CD14-positive monocyte (primary cell): ENCODE measurements around the gene HDAC4. TPM values are rescaled to one million over a fixed set of nuclear protein-coding genes. Genes with fewer than 3 reads are reported as not detected.

Experiments
- DNase-seq, 3 donors: peaks; one replicate each; pipeline ENCODE4 v3.0.0-alpha.2; 2011 to 2022
- H2AFZ ChIP-seq: 2 replicates; pipeline ENCODE4 v1.6.0; 2012; ENCODE audit warnings: mild to moderate bottlenecking, low read depth, low read length, inconsistent platforms; ENCODE audit not compliant: insufficient read depth, poor library complexity, severe bottlenecking
- H3K27ac ChIP-seq, 2 donors: 1 replicate in 1 of 2; 2 replicates in 1 of 2; pipeline ENCODE4 v1.5.1; 2012 to 2013; ENCODE audit warnings: low read length in 2 of 2, control low read depth in 1 of 2, inconsistent platforms in 1 of 2, low read depth in 1 of 2, mild to moderate bottlenecking in 1 of 2
- H3K27me3 ChIP-seq, 2 donors: one replicate each; pipeline versions ENCODE4 v1.6.0 to v1.6.1; 2011 to 2013; ENCODE audit warnings: low read length in 2 of 2; ENCODE audit not compliant: control insufficient read depth in 2 of 2, insufficient read depth in 2 of 2
- H3K36me3 ChIP-seq, 2 donors: replicated peaks in 1 of 2; 1 replicate in 1 of 2; 2 replicates in 1 of 2; pipeline versions ENCODE4 v1.5.1 to v1.6.1; 2012 to 2013; ENCODE audit warnings: low read length in 2 of 2, control low read depth in 1 of 2, inconsistent platforms in 1 of 2, mild to moderate bottlenecking in 1 of 2; ENCODE audit not compliant: insufficient read depth in 2 of 2, control insufficient read depth in 1 of 2
- H3K4me1 ChIP-seq, 2 donors: 1 replicate in 1 of 2; 2 replicates in 1 of 2; pipeline versions ENCODE4 v1.5.1 to v1.6.1; 2012 to 2013; ENCODE audit warnings: low read length in 2 of 2, control low read depth in 1 of 2, inconsistent platforms in 1 of 2, mild to moderate bottlenecking in 1 of 2, moderate library complexity in 1 of 2; ENCODE audit not compliant: insufficient read depth in 2 of 2, control insufficient read depth in 1 of 2
- H3K4me2 ChIP-seq: replicated peaks from 2 replicates; pipeline ENCODE3; 2012; ENCODE audit warnings: low read length, moderate library complexity, mild to moderate bottlenecking; ENCODE audit not compliant: poor library complexity, severe bottlenecking; ENCODE audit errors: extremely low read depth
- H3K4me3 ChIP-seq, 3 experiments: fragments of 200-600 bp in 1 of 3; sonication (generic) in 1 of 3; replicated peaks in 1 of 3; 1 replicate in 2 of 3; 2 replicates in 1 of 3; pipeline ENCODE4 v1.5.1; 2011 to 2013; ENCODE audit warnings: low read length in 3 of 3, mild to moderate bottlenecking in 3 of 3, control low read depth in 2 of 3, low read depth in 2 of 3, inconsistent platforms in 1 of 3, moderate library complexity in 1 of 3
- H3K79me2 ChIP-seq: 2 replicates; pipeline ENCODE4 v1.6.0; 2012; ENCODE audit warnings: mild to moderate bottlenecking, control low read depth, inconsistent platforms, low read length, moderate library complexity; ENCODE audit not compliant: insufficient read depth
- H3K9ac ChIP-seq: 2 replicates; pipeline ENCODE4 v1.6.0; 2017; ENCODE audit warnings: low read length, mild to moderate bottlenecking; ENCODE audit not compliant: insufficient read depth, poor library complexity, severe bottlenecking
- H3K9me3 ChIP-seq, 2 donors: replicated peaks in 1 of 2; 1 replicate in 1 of 2; 2 replicates in 1 of 2; pipeline versions ENCODE4 v1.5.1 to v1.6.1; 2012 to 2013; ENCODE audit warnings: low read length in 2 of 2, control low read depth in 1 of 2; ENCODE audit not compliant: control insufficient read depth in 1 of 2, insufficient read depth in 1 of 2
- H4K20me1 ChIP-seq: 2 replicates; pipeline ENCODE4 v1.6.0; 2012; ENCODE audit warnings: mild to moderate bottlenecking, low read length, control low read depth, moderate library complexity; ENCODE audit not compliant: insufficient read depth
- H3K27ac Mint-ChIP-seq, 7 donors: one replicate each; pipeline ENCODE4 v1.8.0; 2020; ENCODE audit warnings: mild to moderate bottlenecking in 7 of 7, mixed read lengths in 7 of 7, moderate library complexity in 6 of 7, inconsistent platforms in 2 of 7
- H3K27me3 Mint-ChIP-seq, 3 donors: one replicate each; pipeline ENCODE4 v1.8.0; 2021 to 2022; ENCODE audit warnings: low read depth in 3 of 3, mild to moderate bottlenecking in 3 of 3, mixed read lengths in 3 of 3, moderate library complexity in 3 of 3, inconsistent platforms in 1 of 3
- H3K36me3 Mint-ChIP-seq, 2 donors: one replicate each; pipeline ENCODE4 v1.8.0; 2020; ENCODE audit warnings: mixed read lengths in 2 of 2, inconsistent platforms in 1 of 2, mild to moderate bottlenecking in 1 of 2
- H3K4me1 Mint-ChIP-seq: one replicate; pipeline ENCODE4 v1.8.0; 2020; ENCODE audit warnings: mild to moderate bottlenecking, mixed read lengths
- H3K4me3 Mint-ChIP-seq, 2 donors: one replicate each; pipeline ENCODE4 v1.8.0; 2020; ENCODE audit warnings: mild to moderate bottlenecking in 2 of 2, mixed read lengths in 2 of 2, moderate library complexity in 1 of 2
- H3K9me3 Mint-ChIP-seq, 7 donors: one replicate each; pipeline ENCODE4 v1.8.0; 2020 to 2022; ENCODE audit warnings: mixed read lengths in 7 of 7, mild to moderate bottlenecking in 6 of 7, moderate library complexity in 6 of 7, inconsistent platforms in 2 of 7
- CTCF ChIP-seq: fragments of 200-600 bp; IDR thresholded peaks from one replicate; pipeline ENCODE4 v1.8.0; 2022; ENCODE audit warnings: antibody characterized with exemption, mild to moderate bottlenecking
- WGBS: methylation state at CpG from one replicate; pipeline ENCODE4 v1.1.5; 2013; ENCODE audit warnings: missing lambda C conversion rate; ENCODE audit not compliant: insufficient coverage; 5-methylcytosine and 5-hydroxymethylcytosine counted together
- intact Hi-C, 2 donors: fragments of 100-400 bp; cut with micrococcal nuclease; formaldehyde crosslinking; loops; one replicate each; pipeline versions ENCODE4 v1.15.0 to v1.15.1; 2023
- polyA plus RNA-seq, 3 donors: library from polyadenylated mRNA; depleted of rRNA in 1 of 3; unstranded in 2 of 3; stranded (reverse) in 1 of 3; fragments of 300-500 nt in 2 of 3; fragments of >200 nt in 1 of 3; fragmentation: Illumina TruSeq in 2 of 3; gene quantifications; 1 replicate in 2 of 3; 2 replicates in 1 of 3; pipeline ENCODE4 v1.2.3, GENCODE V29; 2012 to 2021

HDAC4 gene
- polyA plus RNA-seq, 3 donors: 3.3 to 23.0 (median 4.5) TPM

GRCh38 chr2:239141021-239141760, 259.6 kb downstream of the HDAC4 start:
- Histone ChIP-seq H3K36me3 (peaks cover 100% of the 10 kb centered on the region in 2 donors), H3K27ac (peak overlapping the region in 1 of 2 donors; percentile 23), H3K4me2 (no peak overlapping the region), H3K27me3 (no peaks in the 10 kb centered on the region), H3K9me3 (no peaks in the 10 kb centered on the region), H3K4me3 (no peak overlapping the region), H3K4me1 (no peaks in the 10 kb centered on the region), H3K9ac (no peak overlapping the region), H3K79me2 (peaks cover 18% of the 10 kb centered on the region), H4K20me1 (peaks cover 56% of the 10 kb centered on the region), H2AFZ (no peak overlapping the region)
- peaks cover 0 to 2% (median 0%) of the 10 kb centered on the region in 3 donors for H3K27me3 Mint-ChIP-seq
- H3K9me3 Mint-ChIP-seq: peaks cover 0 to 3% (median 0%) of the 10 kb centered on the region in 7 donors
- H3K4me1 Mint-ChIP-seq: no peaks in the 10 kb centered on the region
- TF ChIP-seq CTCF: no peak
- WGBS: 96% methylated on average over 8 of the region's 14 CpGs
- H3K4me3 Mint-ChIP-seq: no peak overlapping the region
- H3K36me3 Mint-ChIP-seq: peaks cover 93 to 100% of the 10 kb centered on the region in 2 donors
- intact Hi-C loops: loop anchor here in 1 of 2 donors (5.0 kb wide), 1 partner anchor 851 kb away; no protein-coding TSS in a partner anchor
- no peak for DNase-seq
- H3K27ac Mint-ChIP-seq: peak overlapping the region in 2 of 7 donors; percentile 45 to 60

- Histone ChIP-seq H3K9ac (no peak overlapping the region), H3K4me2 (no peak overlapping the region), H4K20me1 (peaks cover 52% of the 10 kb centered on the region), H2AFZ (no peak overlapping the region), H3K27me3 (no peaks in the 10 kb centered on the region), H3K9me3 (no peaks in the 10 kb centered on the region), H3K4me1 (no peaks in the 10 kb centered on the region), H3K27ac (peak overlapping the region in 1 of 2 donors; percentile 23), H3K4me3 (no peak overlapping the region), H3K79me2 (peaks cover 18% of the 10 kb centered on the region), H3K36me3 (peaks cover 100% of the 10 kb centered on the region in 2 donors)
- DNase-seq: no peak
- no peak overlapping the region for H3K4me3 Mint-ChIP-seq
- H3K27me3 Mint-ChIP-seq: peaks cover 0 to 3% (median 0%) of the 10 kb centered on the region in 3 donors
- intact Hi-C loops: loop anchor here in 1 of 2 donors (5.0 kb wide), 1 partner anchor 852 kb away; no protein-coding TSS in a partner anchor
- peaks cover 93 to 99% of the 10 kb centered on the region in 2 donors for H3K36me3 Mint-ChIP-seq
- H3K9me3 Mint-ChIP-seq: peaks cover 0 to 3% (median 0%) of the 10 kb centered on the region in 7 donors
- TF ChIP-seq CTCF: no peak
- peak overlapping the region in 2 of 7 donors; percentile 10 to 45 for H3K27ac Mint-ChIP-seq
- WGBS: 93% methylated on average over 10 of the region's 23 CpGs
- no peaks in the 10 kb centered on the region for H3K4me1 Mint-ChIP-seq
Observed at GRCh38 chr2:239140346-239141020, 260.3 kb downstream of the HDAC4 start.
